ENCODE measurements around the gene FARP1.

FARP1 gene

GRCh38 chr13:98438246-98439125, 295.6 kb downstream of the FARP1 start:
- in situ Hi-C loops (cut with MboI; ENCODE audit: low sequenced_read_pairs, unreplicated experiment): no loop called here
- no peak for DNase-seq (ENCODE audit: low spot score)
- no peak for TF ChIP-seq CTCF (IDR thresholded peaks at IDR 0.05; ENCODE audit: borderline replicate concordance, control extremely low read depth, extremely low read depth, insufficient read depth, missing control alignments)

- no peak for TF ChIP-seq CTCF (IDR thresholded peaks at IDR 0.05; ENCODE audit: borderline replicate concordance, control extremely low read depth, extremely low read depth, insufficient read depth, missing control alignments)
- in situ Hi-C loops (cut with MboI; ENCODE audit: low sequenced_read_pairs, unreplicated experiment): no loop called here
- peak; percentile 26 for DNase-seq (ENCODE audit: low spot score)
Observed at GRCh38 chr13:98439126-98439828, 296.4 kb downstream of the FARP1 start.

- no peak for TF ChIP-seq CTCF (IDR thresholded peaks at IDR 0.05; ENCODE audit: borderline replicate concordance, control extremely low read depth, extremely low read depth, insufficient read depth, missing control alignments)
- no peak for DNase-seq (ENCODE audit: low spot score)
- in situ Hi-C loops (cut with MboI; ENCODE audit: low sequenced_read_pairs, unreplicated experiment): no loop called here
Observed at GRCh38 chr13:98439896-98440295, 297.0 kb downstream of the FARP1 start.

- no peak for DNase-seq (ENCODE audit: low spot score)
- no peak for TF ChIP-seq CTCF (IDR thresholded peaks at IDR 0.05; ENCODE audit: borderline replicate concordance, control extremely low read depth, extremely low read depth, insufficient read depth, missing control alignments)
- in situ Hi-C loops (cut with MboI; ENCODE audit: low sequenced_read_pairs, unreplicated experiment): no loop called here
Observed at GRCh38 chr13:98440390-98441055, 297.6 kb downstream of the FARP1 start.

GRCh38 chr13:98441056-98441676, 298.3 kb downstream of the FARP1 start:
- DNase-seq (ENCODE audit: low spot score): no peak
- in situ Hi-C loops (cut with MboI; ENCODE audit: low sequenced_read_pairs, unreplicated experiment): no loop called here
- no peak for TF ChIP-seq CTCF (IDR thresholded peaks at IDR 0.05; ENCODE audit: borderline replicate concordance, control extremely low read depth, extremely low read depth, insufficient read depth, missing control alignments)
